ENCODE results near the gene NFATC2. TPM values are rescaled to one million over a fixed set of nuclear protein-coding genes. Genes with fewer than 3 reads are reported as not detected.

Gene NFATC2
- total RNA-seq, 1 donor from 2014 or later = 0.89 TPM

DNA sequence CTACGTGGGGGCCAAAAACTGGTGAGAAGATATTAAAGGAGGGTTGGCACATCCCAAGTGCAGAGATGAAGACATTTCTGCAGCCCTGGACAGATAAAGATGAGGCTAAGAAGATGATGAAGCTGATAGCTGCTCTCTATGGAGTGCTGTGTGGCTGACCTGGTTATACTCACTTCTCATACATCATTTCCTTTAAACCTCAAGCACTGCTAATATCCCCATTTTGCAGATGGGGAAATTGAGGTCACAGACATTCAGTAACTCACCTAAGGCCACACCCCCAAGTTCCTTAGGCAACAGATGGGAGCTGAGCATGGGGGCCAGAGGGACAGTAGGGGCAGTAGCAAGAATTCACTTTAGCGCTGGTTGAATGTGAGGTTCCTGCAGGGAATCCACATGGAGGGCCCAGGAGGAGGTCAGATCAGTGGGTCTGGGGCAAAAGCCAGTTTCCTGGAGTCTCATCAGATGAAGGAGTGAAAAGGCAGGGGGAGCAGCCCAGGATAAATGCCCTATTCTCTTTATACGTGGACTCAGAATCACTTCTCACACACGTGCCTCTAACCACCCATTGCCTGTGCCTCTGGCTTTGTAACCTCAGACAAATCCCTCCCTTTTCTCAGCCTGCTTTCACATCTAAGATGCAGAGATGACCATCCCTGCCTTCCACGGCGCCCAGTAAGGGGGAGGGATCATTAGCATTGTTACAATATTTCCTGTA lies 125.8 kb downstream of the NFATC2 start:
- no peaks in the 10 kb centered on the region for H3K9me3 Mint-ChIP-seq (ENCODE audit: unreplicated experiment)
- peaks cover 19% of the 10 kb centered on the region for H3K4me1 Mint-ChIP-seq (ENCODE audit: unreplicated experiment)
- TF ChIP-seq CTCF (IDR thresholded peaks at IDR 0.05) = no peak
- H3K27ac Mint-ChIP-seq (ENCODE audit: unreplicated experiment) = no peak overlapping the region
- no peak overlapping the region for H3K4me3 Mint-ChIP-seq (ENCODE audit: unreplicated experiment)
- no peaks in the 10 kb centered on the region for H3K36me3 Mint-ChIP-seq (ENCODE audit: unreplicated experiment)
- DNase-seq (ENCODE audit: extremely low spot score, unreplicated experiment) = no peak
- no peaks in the 10 kb centered on the region for H3K27me3 Mint-ChIP-seq (ENCODE audit: unreplicated experiment)

GRCh38 chr20:51413857-51414256 lies 128.7 kb downstream of the NFATC2 start:
- no peaks in the 10 kb centered on the region for H3K36me3 Mint-ChIP-seq (ENCODE audit: unreplicated experiment)
- H3K27ac Mint-ChIP-seq (ENCODE audit: unreplicated experiment) = no peak overlapping the region
- H3K9me3 Mint-ChIP-seq (ENCODE audit: unreplicated experiment) = no peaks in the 10 kb centered on the region
- H3K27me3 Mint-ChIP-seq (ENCODE audit: unreplicated experiment) = no peaks in the 10 kb centered on the region
- no peak for TF ChIP-seq CTCF (IDR thresholded peaks at IDR 0.05)
- DNase-seq (ENCODE audit: extremely low spot score, unreplicated experiment) = no peak
- no peak overlapping the region for H3K4me3 Mint-ChIP-seq (ENCODE audit: unreplicated experiment)
- peaks cover 16% of the 10 kb centered on the region for H3K4me1 Mint-ChIP-seq (ENCODE audit: unreplicated experiment)

- Mint-ChIP-seq H3K36me3 (ENCODE audit: unreplicated experiment) (no peaks in the 10 kb centered on the region), H3K27me3 (ENCODE audit: unreplicated experiment) (no peaks in the 10 kb centered on the region), H3K27ac (ENCODE audit: unreplicated experiment) (peak overlapping the region; percentile 47), H3K4me1 (ENCODE audit: unreplicated experiment) (peaks cover 16% of the 10 kb centered on the region), H3K4me3 (ENCODE audit: unreplicated experiment) (no peak overlapping the region), H3K9me3 (ENCODE audit: unreplicated experiment) (no peaks in the 10 kb centered on the region)
- no peak for TF ChIP-seq CTCF (IDR thresholded peaks at IDR 0.05)
- DNase-seq (ENCODE audit: extremely low spot score, unreplicated experiment) = no peak
Observed at GRCh38 chr20:51412951-51413481, 129.5 kb downstream of the NFATC2 start.

DNA sequence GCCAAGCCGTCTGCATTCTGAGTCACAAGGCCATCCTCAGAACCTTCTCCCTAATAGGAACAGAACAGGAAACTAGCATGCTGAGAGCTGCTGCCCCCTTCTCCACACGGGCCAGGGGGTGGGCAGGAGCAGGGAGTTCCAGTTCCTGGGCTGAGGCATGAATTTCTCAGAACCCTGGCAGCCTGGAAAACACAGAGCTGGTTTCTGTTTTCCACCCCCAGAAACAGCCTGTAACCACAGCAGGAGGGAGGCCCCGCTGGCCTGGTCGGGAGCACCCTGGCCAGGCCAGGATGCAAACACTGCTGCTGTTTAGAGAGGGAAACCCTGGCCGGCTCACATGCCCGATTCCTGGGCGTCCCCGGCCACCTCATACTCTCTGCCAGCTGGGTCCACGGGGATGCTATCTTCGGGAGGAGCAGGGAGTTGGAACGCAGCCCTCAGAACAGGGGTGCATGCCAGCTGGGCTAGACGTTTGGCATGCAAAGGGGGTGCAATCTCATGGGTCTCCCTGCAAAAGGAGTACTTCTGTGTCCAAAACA lies 130.1 kb downstream of the NFATC2 start:
- H3K27me3 Mint-ChIP-seq (ENCODE audit: unreplicated experiment) = no peaks in the 10 kb centered on the region

More for the DNA sequence above, 130.1 kb downstream of the NFATC2 start:
- Mint-ChIP-seq H3K36me3 (ENCODE audit: unreplicated experiment) (no peaks in the 10 kb centered on the region), H3K4me1 (ENCODE audit: unreplicated experiment) (peaks cover 16% of the 10 kb centered on the region), H3K27ac (ENCODE audit: unreplicated experiment) (peak overlapping the region; percentile 80), H3K4me3 (ENCODE audit: unreplicated experiment) (peak overlapping the region; percentile 44), H3K9me3 (ENCODE audit: unreplicated experiment) (no peaks in the 10 kb centered on the region)
- no peak for DNase-seq (ENCODE audit: extremely low spot score, unreplicated experiment)
- no peak for TF ChIP-seq CTCF (IDR thresholded peaks at IDR 0.05)

Data from osteocyte (in vitro differentiated cells).